HCT116 (cell line): Measurements from ENCODE around the gene CCN5. TPM values are rescaled to one million over a fixed set of nuclear protein-coding genes. Genes with fewer than 3 reads are reported as not detected.

Experiments used
- ATAC-seq: fragments of 200-7000 bp; cut with Tn5 transposase; 2 replicates; pipeline ENCODE4 v1.9.1; 2020; ENCODE audit warnings: mild to moderate bottlenecking, moderate library complexity
- BruUV-seq: library from RNA; stranded (reverse); fragments of 400-500 nt; replicated peaks from 2 replicates; lab custom pipeline; 2021; lab: Mats Ljungman, UMichigan
- CTCF ChIA-PET: fragments of 300-600 bp; sonication (Branson Sonifier 250); formaldehyde crosslinking; loops from one replicate; lab custom pipeline; 2021; ENCODE audit warnings: antibody characterized with exemption; lab: Charles Lee
- POLR2A ChIA-PET: fragments of 300-600, 350-600 bp; sonication (Branson Sonifier 250); formaldehyde crosslinking; loops from one replicate; lab custom pipeline; 2021; ENCODE audit warnings: antibody characterized with exemption; lab: Charles Lee
- RAD21 ChIA-PET, 2 experiments: fragments of 300-600 bp; sonication (Branson Sonifier 250); formaldehyde crosslinking; loops; one replicate each; lab custom pipeline; 2023; ENCODE audit warnings: low total read pairs in 2 of 2; ENCODE audit not compliant: uncharacterized antibody in 2 of 2, unreplicated experiment in 2 of 2, low non-redundant PET in 1 of 2; lab: Charles Lee
- DNase-seq: peaks from one replicate; pipeline ENCODE4 v3.0.0-alpha.2; 2010; ENCODE audit warnings: low read depth, low spot score
- H2AFZ ChIP-seq: fragments of 200-600 bp; shearing (Covaris generic), sonication (generic); 2 replicates; pipeline ENCODE4 v1.6.1; 2017; ENCODE audit warnings: low read depth, mixed run types, mixed read lengths, antibody characterized with exemption, low read length; ENCODE audit not compliant: poor library complexity, severe bottlenecking
- H3K27ac ChIP-seq: 2 replicates; pipeline ENCODE4 v1.5.1; 2012; ENCODE audit warnings: low read depth, low read length
- H3K27me3 ChIP-seq: fragments of 200-600 bp; sonication (generic); 2 replicates; pipeline ENCODE4 v1.6.1; 2016; ENCODE audit warnings: mixed run types, low read length, mixed read lengths; ENCODE audit not compliant: insufficient read depth
- H3K36me3 ChIP-seq, 2 experiments: fragments of 200-500 bp in 1 of 2; fragments of 200-600 bp in 1 of 2; sonication (Bioruptor generic) in 1 of 2; sonication (generic) in 1 of 2; 2 replicates each; pipeline versions ENCODE4 v1.5.1 to v1.6.1; 2014 to 2016; ENCODE audit warnings: low read length in 2 of 2, inconsistent platforms in 1 of 2, mixed read lengths in 1 of 2, mixed run types in 1 of 2; ENCODE audit not compliant: insufficient read depth in 2 of 2, control insufficient read depth in 1 of 2
- H3K4me1 ChIP-seq, 2 experiments: fragments of 200-600 bp in 1 of 2; sonication (generic) in 1 of 2; 2 replicates each; pipeline versions ENCODE4 v1.5.1 to v1.6.1; 2012 to 2017; ENCODE audit warnings: low read length in 2 of 2, inconsistent platforms in 1 of 2, mild to moderate bottlenecking in 1 of 2, mixed read lengths in 1 of 2, mixed run types in 1 of 2, moderate library complexity in 1 of 2; ENCODE audit not compliant: insufficient read depth in 2 of 2, control insufficient read depth in 1 of 2
- H3K4me2 ChIP-seq: fragments of 200-600 bp; sonication (generic); 2 replicates; pipeline ENCODE4 v1.6.1; 2017; ENCODE audit warnings: mixed run types, low read length, mixed read lengths
- H3K4me3 ChIP-seq, 2 experiments: fragments of 200-600 bp in 1 of 2; sonication (generic) in 1 of 2; replicated peaks in 1 of 2; 2 replicates each; pipeline ENCODE4 v1.5.1; 2011 to 2016; ENCODE audit warnings: low read length in 2 of 2, control low read depth in 1 of 2, low read depth in 1 of 2, mild to moderate bottlenecking in 1 of 2, mixed read lengths in 1 of 2, mixed run types in 1 of 2
- H3K79me2 ChIP-seq: fragments of 200-600 bp; sonication (generic); 2 replicates; pipeline ENCODE4 v1.6.1; 2017; ENCODE audit warnings: mild to moderate bottlenecking, mixed run types, low read length, moderate library complexity, mixed read lengths; ENCODE audit not compliant: insufficient read depth
- H3K9ac ChIP-seq: fragments of 200-600 bp; sonication (generic); 2 replicates; pipeline ENCODE4 v1.6.1; 2016; ENCODE audit warnings: low read length, mixed read lengths
- H3K9me2 ChIP-seq: fragments of 200-600 bp; sonication (generic), shearing (Covaris generic); 2 replicates; pipeline ENCODE4 v1.6.1; 2017; ENCODE audit warnings: mixed run types, mild to moderate bottlenecking, moderate library complexity; ENCODE audit not compliant: insufficient read depth
- H3K9me3 ChIP-seq, 2 experiments: fragments of 200-500 bp in 1 of 2; fragments of 200-600 bp in 1 of 2; sonication (Bioruptor generic) in 1 of 2; sonication (generic) in 1 of 2; 2 replicates each; pipeline ENCODE4 v1.6.1; 2014 to 2017; ENCODE audit warnings: low read length in 2 of 2, mixed read lengths in 2 of 2, inconsistent platforms in 1 of 2, low read depth in 1 of 2, mild to moderate bottlenecking in 1 of 2, mixed run types in 1 of 2, moderate library complexity in 1 of 2; ENCODE audit not compliant: control insufficient read depth in 1 of 2, insufficient read depth in 1 of 2
- H4K20me1 ChIP-seq: fragments of 200-600 bp; sonication (generic), shearing (Covaris generic); 2 replicates; pipeline ENCODE4 v1.6.1; 2017; ENCODE audit warnings: mixed run types, mild to moderate bottlenecking, moderate library complexity; ENCODE audit not compliant: insufficient read depth
- CBX3 ChIP-seq: IDR thresholded peaks from 2 replicates; pipeline ENCODE4 v1.6.1; 2012; ENCODE audit warnings: low read depth
- CEBPB ChIP-seq: IDR thresholded peaks from 2 replicates; pipeline ENCODE4 v1.6.1; 2012; ENCODE audit warnings: low read depth
- EGR1 ChIP-seq: IDR thresholded peaks from 2 replicates; pipeline ENCODE4 v1.6.1; 2012; ENCODE audit warnings: low read depth
- ELF1 ChIP-seq: IDR thresholded peaks from 2 replicates; pipeline ENCODE4 v1.6.1; 2012; ENCODE audit warnings: low read depth, borderline replicate concordance
- EZH2phosphoT487 ChIP-seq: fragments of 200-600 bp; IDR thresholded peaks from 2 replicates; pipeline ENCODE4 v1.6.1; 2018; ENCODE audit warnings: antibody characterized with exemption, borderline replicate concordance
- FOSL1 ChIP-seq: IDR thresholded peaks from 2 replicates; pipeline ENCODE4 v1.6.1; 2012; ENCODE audit warnings: low read depth
- JUND ChIP-seq: IDR thresholded peaks from 2 replicates; pipeline ENCODE4 v1.6.1; 2012
- MAX ChIP-seq: IDR thresholded peaks from 2 replicates; pipeline ENCODE4 v1.6.1; 2012
- POLR2AphosphoS5 ChIP-seq: IDR thresholded peaks from 2 replicates; pipeline ENCODE4 v1.6.1; 2011; ENCODE audit warnings: mild to moderate bottlenecking, low read depth, low read length, moderate library complexity
- RAD21 ChIP-seq: IDR thresholded peaks from 2 replicates; pipeline ENCODE4 v1.6.1; 2012; ENCODE audit warnings: low read depth, mild to moderate bottlenecking
- SIN3A ChIP-seq: IDR thresholded peaks from 2 replicates; pipeline ENCODE4 v1.6.1; 2012; ENCODE audit warnings: low read depth
- TCF7L2 ChIP-seq: IDR thresholded peaks from 2 replicates; pipeline ENCODE4 v1.7.0; 2011; ENCODE audit warnings: borderline replicate concordance, inconsistent platforms; ENCODE audit not compliant: insufficient read depth, insufficient read length; ENCODE audit errors: extremely low read depth
- YY1 ChIP-seq: IDR thresholded peaks from 2 replicates; pipeline ENCODE4 v1.6.1; 2011; ENCODE audit warnings: low read length, low read depth, moderate library complexity, mild to moderate bottlenecking; ENCODE audit not compliant: insufficient replicate concordance; ENCODE audit errors: extremely low read depth
- ZBTB33 ChIP-seq: IDR thresholded peaks from 2 replicates; pipeline ENCODE4 v1.6.1; 2011; ENCODE audit warnings: mild to moderate bottlenecking, low read length, moderate library complexity; ENCODE audit not compliant: insufficient replicate concordance; ENCODE audit errors: extremely low read depth
- ZFX ChIP-seq: fragments of 450-650 bp; IDR thresholded peaks from 2 replicates; pipeline ENCODE4 v1.6.1; 2017
- ZNF274 ChIP-seq: fragments of 200-500 bp; sonication (Bioruptor generic); IDR thresholded peaks from 2 replicates; pipeline ENCODE4 v1.6.1; 2014; ENCODE audit warnings: mild to moderate bottlenecking, low read depth, low read length, inconsistent platforms
- intact Hi-C: fragments of 100-400 bp; cut with micrococcal nuclease; formaldehyde crosslinking; loops from 2 replicates; pipeline ENCODE4 v1.10.0; 2022
- total RNA-seq: library from RNA; stranded (reverse); gene quantifications from one replicate; pipeline ENCODE4 v1.2.1, GENCODE V29; 2021; ENCODE audit not compliant: unreplicated experiment

The CCN5 gene
- total RNA-seq, 1 experiment from 2014 or later, result 0.20 TPM

- RAD21 ChIA-PET, result no interaction called here
- no peak for TF ChIP-seq ZNF274
- no peak for TF ChIP-seq YY1
- TF ChIP-seq ELF1, result no peak
- TF ChIP-seq EZH2phosphoT487, result no peak
- no peak for DNase-seq
Measured at GRCh38 chr20:44772636-44773035, 57.5 kb downstream of the CCN5 start.

GRCh38 chr20:44773070-44773829 lies 58.1 kb downstream of the CCN5 start:
- Histone ChIP-seq H3K27me3 (peaks cover 74% of the 10 kb centered on the region), H3K9me3 (no peaks in the 10 kb centered on the region), H3K4me3 (no peak overlapping the region), H4K20me1 (no peaks in the 10 kb centered on the region), H3K9ac (no peak overlapping the region), H3K27ac (no peak overlapping the region), H3K36me3 (no peaks in the 10 kb centered on the region), H2AFZ (no peak overlapping the region), H3K4me2 (no peak overlapping the region), H3K9me2 (no peaks in the 10 kb centered on the region), H3K79me2 (no peaks in the 10 kb centered on the region), H3K4me1 (no peaks in the 10 kb centered on the region)
- CTCF ChIA-PET, result no interaction called here
- intact Hi-C loops, result no loop called here
- POLR2A ChIA-PET, result no interaction called here
- RAD21 ChIA-PET, result no interaction called here
- no peak for DNase-seq
- BruUV-seq, result no TSS peak
- 0 out of 2 replicates have a peak, but pooled peaks have one; percentile 30 for ATAC-seq
- TF ChIP-seq EZH2phosphoT487 (no peak), YY1 (no peak), POLR2AphosphoS5 (no peak), ZNF274 (no peak), CEBPB (no peak), SIN3A (no peak), ZFX (no peak), CBX3 (no peak), ZBTB33 (no peak), ELF1 (no peak), JUND (no peak), FOSL1 (no peak), EGR1 (no peak), TCF7L2 (no peak), MAX (no peak), RAD21 (no peak)

More at GRCh38 chr20:44772636-44773035, 57.5 kb downstream of the CCN5 start:
- Histone ChIP-seq H2AFZ (no peak overlapping the region), H3K4me2 (no peak overlapping the region), H3K9ac (no peak overlapping the region), H3K27me3 (peaks cover 80% of the 10 kb centered on the region), H4K20me1 (no peaks in the 10 kb centered on the region), H3K4me3 (no peak overlapping the region), H3K9me3 (no peaks in the 10 kb centered on the region), H3K79me2 (no peaks in the 10 kb centered on the region), H3K27ac (no peak overlapping the region), H3K36me3 (no peaks in the 10 kb centered on the region), H3K9me2 (no peaks in the 10 kb centered on the region), H3K4me1 (no peaks in the 10 kb centered on the region)
- ATAC-seq, result no peak
- POLR2A ChIA-PET, result no interaction called here
- BruUV-seq, result no TSS peak
- CTCF ChIA-PET, result no interaction called here
- intact Hi-C loops, result no loop called here
